H9 (cell line): Measurements from ENCODE around the gene AFAP1. TPM values are rescaled to one million over a fixed set of nuclear protein-coding genes. Genes with fewer than 3 reads are reported as not detected.

ENCODE experiments used
- DNase-seq: peaks from one replicate; pipeline ENCODE4 v3.0.0-alpha.2; 2017
- H2AFZ ChIP-seq: one replicate; pipeline ENCODE4 v1.6.1; 2013; ENCODE audit warnings: mild to moderate bottlenecking, low read length, control low read depth, moderate library complexity
- H2AK5ac ChIP-seq: 2 replicates; pipeline ENCODE4 v1.6.1; 2013; ENCODE audit warnings: low read length, control low read depth, mixed read lengths; ENCODE audit not compliant: insufficient read length
- H2BK120ac ChIP-seq: one replicate; pipeline ENCODE4 v1.6.1; 2013; ENCODE audit warnings: low read depth, mild to moderate bottlenecking, low read length, control low read depth, inconsistent platforms; ENCODE audit not compliant: poor library complexity, severe bottlenecking
- H2BK12ac ChIP-seq: 2 replicates; pipeline ENCODE4 v1.6.1; 2013; ENCODE audit warnings: low read length, control low read depth, mixed read lengths, low read depth; ENCODE audit not compliant: insufficient read length
- H2BK15ac ChIP-seq: 2 replicates; pipeline ENCODE4 v1.6.1; 2013; ENCODE audit warnings: low read depth, low read length, control low read depth
- H2BK20ac ChIP-seq: one replicate; pipeline ENCODE4 v1.6.1; 2013; ENCODE audit warnings: low read depth, mild to moderate bottlenecking, low read length, control low read depth, inconsistent platforms; ENCODE audit not compliant: poor library complexity, severe bottlenecking
- H2BK5ac ChIP-seq: 2 replicates; pipeline ENCODE4 v1.6.1; 2013; ENCODE audit warnings: low read length, control low read depth, mixed read lengths; ENCODE audit not compliant: insufficient read length
- H3K14ac ChIP-seq: 2 replicates; pipeline ENCODE4 v1.6.1; 2013; ENCODE audit warnings: low read length, control low read depth; ENCODE audit not compliant: insufficient read depth
- H3K18ac ChIP-seq: 2 replicates; pipeline ENCODE4 v1.6.1; 2013; ENCODE audit warnings: low read depth, mild to moderate bottlenecking, mixed read lengths, low read length, control low read depth; ENCODE audit not compliant: insufficient read length
- H3K23ac ChIP-seq: 2 replicates; pipeline ENCODE4 v1.6.1; 2013; ENCODE audit warnings: low read length, control low read depth, mixed read lengths, low read depth; ENCODE audit not compliant: insufficient read length
- H3K23me2 ChIP-seq: 2 replicates; pipeline ENCODE4 v1.6.1; 2013; ENCODE audit warnings: low read depth, mild to moderate bottlenecking, mixed read lengths, low read length, control low read depth; ENCODE audit not compliant: insufficient read length, poor library complexity, severe bottlenecking
- H3K27ac ChIP-seq: 2 replicates; pipeline ENCODE4 v1.5.1; 2013; ENCODE audit warnings: low read length, control low read depth, mixed read lengths, low read depth; ENCODE audit not compliant: insufficient read length
- H3K27me3 ChIP-seq: 2 replicates; pipeline ENCODE4 v1.6.1; 2013; ENCODE audit warnings: low read length, control low read depth, inconsistent platforms; ENCODE audit not compliant: insufficient read depth
- H3K4ac ChIP-seq: 2 replicates; pipeline ENCODE4 v1.6.1; 2013; ENCODE audit warnings: low read depth, mild to moderate bottlenecking, control low read depth, inconsistent platforms, low read length, moderate library complexity
- H3K4me1 ChIP-seq: 2 replicates; pipeline ENCODE4 v1.6.1; 2013; ENCODE audit warnings: low read length, control low read depth, inconsistent platforms; ENCODE audit not compliant: insufficient read depth
- H3K4me2 ChIP-seq: 2 replicates; pipeline ENCODE4 v1.6.1; 2013; ENCODE audit warnings: low read length, control low read depth, mixed read lengths; ENCODE audit not compliant: insufficient read length, insufficient read depth
- H3K56ac ChIP-seq: 2 replicates; pipeline ENCODE4 v1.6.1; 2013; ENCODE audit warnings: low read depth, mild to moderate bottlenecking, mixed read lengths, low read length, control low read depth; ENCODE audit not compliant: insufficient read length
- H3K79me1 ChIP-seq: 2 replicates; pipeline ENCODE4 v1.6.1; 2013; ENCODE audit warnings: low read depth, mild to moderate bottlenecking, moderate library complexity, low read length, control low read depth, inconsistent platforms; ENCODE audit not compliant: insufficient read depth, poor library complexity, severe bottlenecking
- H3K79me2 ChIP-seq: 2 replicates; pipeline ENCODE4 v1.6.1; 2013; ENCODE audit warnings: low read length, control low read depth, inconsistent platforms; ENCODE audit not compliant: insufficient read depth
- H3K9ac ChIP-seq: 2 replicates; pipeline ENCODE4 v1.6.1; 2013; ENCODE audit warnings: low read length, control low read depth, mixed read lengths; ENCODE audit not compliant: insufficient read length; ENCODE audit errors: extremely low read depth
- H3K9me3 ChIP-seq: one replicate; pipeline ENCODE4 v1.6.1; 2013; ENCODE audit warnings: low read depth, low read length, inconsistent platforms; ENCODE audit not compliant: control insufficient read depth
- H3T11ph ChIP-seq: one replicate; pipeline ENCODE4 v1.6.1; 2013; ENCODE audit warnings: mild to moderate bottlenecking, low read length, control low read depth, inconsistent platforms
- H4K20me1 ChIP-seq: one replicate; pipeline ENCODE4 v1.6.1; 2013; ENCODE audit not compliant: control insufficient read depth, insufficient read length, insufficient read depth
- H4K5ac ChIP-seq: 2 replicates; pipeline ENCODE4 v1.6.1; 2013; ENCODE audit warnings: low read depth, mild to moderate bottlenecking, mixed read lengths, low read length, control low read depth; ENCODE audit not compliant: insufficient read length
- H4K8ac ChIP-seq: replicated peaks from 2 replicates; pipeline ENCODE4 v1.6.1; 2013; ENCODE audit warnings: low read length, control low read depth, mixed read lengths, low read depth; ENCODE audit not compliant: insufficient read length
- H4K91ac ChIP-seq: 2 replicates; pipeline ENCODE4 v1.6.1; 2013; ENCODE audit warnings: low read depth, mild to moderate bottlenecking, moderate library complexity, mixed read lengths, low read length, control low read depth; ENCODE audit not compliant: insufficient read length
- H3K27ac Mint-ChIP-seq, 3 experiments: 2 replicates in 2 of 3; 3 replicates in 1 of 3; pipeline ENCODE4 v1.8.0; 2020 to 2021; ENCODE audit warnings: mixed read lengths in 3 of 3, mild to moderate bottlenecking in 1 of 3, moderate library complexity in 1 of 3
- H3K27me3 Mint-ChIP-seq: 2 replicates; pipeline ENCODE4 v1.8.0; 2021; ENCODE audit warnings: low read depth, mild to moderate bottlenecking, moderate library complexity, mixed read lengths
- H3K36me3 Mint-ChIP-seq, 3 experiments: 2 replicates in 2 of 3; 3 replicates in 1 of 3; pipeline ENCODE4 v1.8.0; 2020 to 2021; ENCODE audit warnings: low read depth in 3 of 3, mixed read lengths in 3 of 3; ENCODE audit not compliant: insufficient read depth in 1 of 3
- H3K4me1 Mint-ChIP-seq, 2 experiments: 2 replicates each; pipeline ENCODE4 v1.8.0; 2020; ENCODE audit warnings: mixed read lengths in 2 of 2
- H3K4me3 Mint-ChIP-seq, 2 experiments: 2 replicates in 1 of 2; 3 replicates in 1 of 2; pipeline ENCODE4 v1.8.0; 2020 to 2021; ENCODE audit warnings: mild to moderate bottlenecking in 2 of 2, mixed read lengths in 2 of 2, moderate library complexity in 1 of 2
- H3K9me3 Mint-ChIP-seq, 2 experiments: 2 replicates in 1 of 2; 3 replicates in 1 of 2; pipeline ENCODE4 v1.8.0; 2020; ENCODE audit warnings: mild to moderate bottlenecking in 2 of 2, mixed read lengths in 2 of 2, moderate library complexity in 1 of 2
- WGBS: extraction: QIAGEN DNeasy Blood & Tissue Kit; methylation state at CpG from one replicate; pipeline ENCODE4 v1.1.7; 2013; ENCODE audit warnings: missing lambda C conversion rate, low lambda C conversion rate, mixed read lengths; ENCODE audit not compliant: insufficient read length; ENCODE audit errors: extremely low coverage; 5-methylcytosine and 5-hydroxymethylcytosine counted together
- total RNA-seq: library from RNA; stranded (reverse); gene quantifications from 2 replicates; pipeline ENCODE4 v1.2.1, GENCODE V29; 2021
- TF ChIP-seq, protein P1 (sequence below): fragments of 200-600 bp; sonication (generic); conservative IDR thresholded peaks from 3 replicates; pipeline ENCODE4 v1.8.0; 2021; ENCODE audit warnings: antibody characterized with exemption, mild to moderate bottlenecking

AFAP1 gene
- total RNA-seq, 1 experiment from 2014 or later: 6.5 TPM

DNA sequence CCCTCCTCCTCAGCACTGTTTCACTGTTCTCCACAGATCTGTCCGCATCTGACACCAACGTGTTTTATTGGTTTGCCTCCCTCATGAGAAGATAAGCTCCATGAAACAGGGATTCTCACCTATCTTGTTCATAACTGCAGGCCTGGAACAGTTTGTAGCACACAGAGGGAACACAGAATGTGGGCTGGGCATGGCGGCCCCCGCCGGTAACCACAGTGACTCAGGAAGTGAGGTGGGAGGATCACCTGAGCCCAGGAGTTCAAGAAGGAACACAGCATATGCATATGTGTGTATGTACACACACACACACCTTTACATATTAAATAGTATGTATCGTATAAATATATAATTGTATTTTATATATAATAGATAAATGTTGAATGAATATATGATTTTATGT lies 168.6 kb downstream of the AFAP1 start:
- no peak overlapping the region for H4K91ac ChIP-seq
- DNase-seq: no peak
- no peak overlapping the region for H3K56ac ChIP-seq
- Mint-ChIP-seq H3K36me3 (peaks cover 8 to 27% (median 19%) of the 10 kb centered on the region in 3 experiments), H3K27ac (peak overlapping the region in 1 of 3 experiments; percentile 36; a peak in 1 of 7 replicates), H3K4me3 (no peak overlapping the region), H3K9me3 (no peaks in the 10 kb centered on the region), H3K4me1 (peaks cover 36 to 49% of the 10 kb centered on the region in 2 experiments), H3K27me3 (no peaks in the 10 kb centered on the region)
- no peak overlapping the region for H3T11ph ChIP-seq
- TF ChIP-seq, protein P1, sequence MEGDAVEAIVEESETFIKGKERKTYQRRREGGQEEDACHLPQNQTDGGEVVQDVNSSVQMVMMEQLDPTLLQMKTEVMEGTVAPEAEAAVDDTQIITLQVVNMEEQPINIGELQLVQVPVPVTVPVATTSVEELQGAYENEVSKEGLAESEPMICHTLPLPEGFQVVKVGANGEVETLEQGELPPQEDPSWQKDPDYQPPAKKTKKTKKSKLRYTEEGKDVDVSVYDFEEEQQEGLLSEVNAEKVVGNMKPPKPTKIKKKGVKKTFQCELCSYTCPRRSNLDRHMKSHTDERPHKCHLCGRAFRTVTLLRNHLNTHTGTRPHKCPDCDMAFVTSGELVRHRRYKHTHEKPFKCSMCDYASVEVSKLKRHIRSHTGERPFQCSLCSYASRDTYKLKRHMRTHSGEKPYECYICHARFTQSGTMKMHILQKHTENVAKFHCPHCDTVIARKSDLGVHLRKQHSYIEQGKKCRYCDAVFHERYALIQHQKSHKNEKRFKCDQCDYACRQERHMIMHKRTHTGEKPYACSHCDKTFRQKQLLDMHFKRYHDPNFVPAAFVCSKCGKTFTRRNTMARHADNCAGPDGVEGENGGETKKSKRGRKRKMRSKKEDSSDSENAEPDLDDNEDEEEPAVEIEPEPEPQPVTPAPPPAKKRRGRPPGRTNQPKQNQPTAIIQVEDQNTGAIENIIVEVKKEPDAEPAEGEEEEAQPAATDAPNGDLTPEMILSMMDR: no peak
- no peak overlapping the region for H2BK120ac ChIP-seq
- no peak overlapping the region for H3K23ac ChIP-seq
- WGBS: no CpG with 5 or more reads among the region's 6 CpGs
- no peaks in the 10 kb centered on the region for H3K27me3 ChIP-seq
- H3K9ac ChIP-seq: no peak overlapping the region
- H3K4ac ChIP-seq: no peak overlapping the region
- H4K20me1 ChIP-seq: no peaks in the 10 kb centered on the region
- H3K79me1 ChIP-seq: no peaks in the 10 kb centered on the region
- H2BK15ac ChIP-seq: no peak overlapping the region
- no peak overlapping the region for H2BK5ac ChIP-seq
- no peak overlapping the region for H3K14ac ChIP-seq
- no peaks in the 10 kb centered on the region for H3K79me2 ChIP-seq
- H3K23me2 ChIP-seq: no peaks in the 10 kb centered on the region
- H4K8ac ChIP-seq: no peak overlapping the region
- no peaks in the 10 kb centered on the region for H3K4me1 ChIP-seq
- no peaks in the 10 kb centered on the region for H3K9me3 ChIP-seq
- no peak overlapping the region for H4K5ac ChIP-seq
- no peak overlapping the region for H2BK20ac ChIP-seq
- H3K4me2 ChIP-seq: no peak overlapping the region
- H3K18ac ChIP-seq: no peak overlapping the region
- no peak overlapping the region for H2AK5ac ChIP-seq
- H3K27ac ChIP-seq: no peak overlapping the region
- H2BK12ac ChIP-seq: no peak overlapping the region
- no peak overlapping the region for H2AFZ ChIP-seq
